ENCODE results near the gene ALDH1L2. TPM values are rescaled to one million over a fixed set of nuclear protein-coding genes. Genes with fewer than 3 reads are reported as not detected.

Gene ALDH1L2
- total RNA-seq, 2 donors from 2014 or later, result 0.35 to 2.8 TPM

GRCh38 chr12:105032703-105033357, 51.4 kb downstream of the ALDH1L2 start:
- Mint-ChIP-seq H3K36me3 (ENCODE audit: low read depth) (no peaks in the 10 kb centered on the region), H3K4me3 (peak overlapping the region; percentile 58), H3K4me1 (peaks cover 37% of the 10 kb centered on the region), H3K9me3 (peaks cover 3% of the 10 kb centered on the region), H3K27ac (peak overlapping the region; percentile 82), H3K27me3 (no peaks in the 10 kb centered on the region)
- no peak for ATAC-seq (replicated peaks)

GRCh38 chr12:105030820-105031807, 53.1 kb downstream of the ALDH1L2 start:
- H3K27ac Mint-ChIP-seq, result peak overlapping the region; percentile 71
- H3K9me3 Mint-ChIP-seq, result peaks cover 3% of the 10 kb centered on the region
- peaks cover 32% of the 10 kb centered on the region for H3K4me1 Mint-ChIP-seq
- H3K27me3 Mint-ChIP-seq, result no peaks in the 10 kb centered on the region
- peak; percentile 72 for ATAC-seq (replicated peaks)
- peak overlapping the region; percentile 39 for H3K4me3 Mint-ChIP-seq
- H3K36me3 Mint-ChIP-seq (ENCODE audit: low read depth), result no peaks in the 10 kb centered on the region

- Mint-ChIP-seq H3K27me3 (no peaks in the 10 kb centered on the region), H3K9me3 (no peaks in the 10 kb centered on the region), H3K4me3 (no peak overlapping the region), H3K4me1 (peaks cover 8% of the 10 kb centered on the region), H3K27ac (no peak overlapping the region), H3K36me3 (ENCODE audit: low read depth) (no peaks in the 10 kb centered on the region)
- no peak for ATAC-seq (replicated peaks)
Observed at GRCh38 chr12:105026411-105026810, 57.8 kb downstream of the ALDH1L2 start.

GRCh38 chr12:105025890-105026289, 58.4 kb downstream of the ALDH1L2 start:
- Mint-ChIP-seq H3K9me3 (no peaks in the 10 kb centered on the region), H3K4me3 (no peak overlapping the region), H3K27me3 (no peaks in the 10 kb centered on the region), H3K27ac (no peak overlapping the region), H3K36me3 (ENCODE audit: low read depth) (no peaks in the 10 kb centered on the region), H3K4me1 (peaks cover 3% of the 10 kb centered on the region)
- ATAC-seq (replicated peaks), result no peak

GRCh38 chr12:105024928-105025327, 59.3 kb downstream of the ALDH1L2 start:
- H3K9me3 Mint-ChIP-seq, result no peaks in the 10 kb centered on the region
- no peaks in the 10 kb centered on the region for H3K36me3 Mint-ChIP-seq (ENCODE audit: low read depth)
- ATAC-seq (replicated peaks), result no peak
- no peaks in the 10 kb centered on the region for H3K4me1 Mint-ChIP-seq
- H3K4me3 Mint-ChIP-seq, result no peak overlapping the region
- H3K27ac Mint-ChIP-seq, result no peak overlapping the region
- no peaks in the 10 kb centered on the region for H3K27me3 Mint-ChIP-seq

- no peaks in the 10 kb centered on the region for H3K4me1 Mint-ChIP-seq
- no peak for ATAC-seq (replicated peaks)
- peak overlapping the region; percentile 2 for H3K27ac Mint-ChIP-seq
- H3K9me3 Mint-ChIP-seq, result no peaks in the 10 kb centered on the region
- no peak overlapping the region for H3K4me3 Mint-ChIP-seq
- peaks cover 4% of the 10 kb centered on the region for H3K36me3 Mint-ChIP-seq (ENCODE audit: low read depth)
- H3K27me3 Mint-ChIP-seq, result no peaks in the 10 kb centered on the region
Observed at GRCh38 chr12:105020241-105020962, 63.9 kb downstream of the ALDH1L2 start.

- no peak overlapping the region for H3K4me3 Mint-ChIP-seq
- no peak for ATAC-seq (replicated peaks)
- no peaks in the 10 kb centered on the region for H3K9me3 Mint-ChIP-seq
- H3K27ac Mint-ChIP-seq, result no peak overlapping the region
- H3K36me3 Mint-ChIP-seq (ENCODE audit: low read depth), result peaks cover 13% of the 10 kb centered on the region
- no peaks in the 10 kb centered on the region for H3K4me1 Mint-ChIP-seq
- no peaks in the 10 kb centered on the region for H3K27me3 Mint-ChIP-seq
Observed at GRCh38 chr12:105018776-105019175, 65.5 kb downstream of the ALDH1L2 start.

GRCh38 chr12:105018012-105018411, 66.2 kb downstream of the ALDH1L2 start:
- no peaks in the 10 kb centered on the region for H3K27me3 Mint-ChIP-seq
- H3K27ac Mint-ChIP-seq, result no peak overlapping the region
- H3K4me1 Mint-ChIP-seq, result no peaks in the 10 kb centered on the region
- H3K4me3 Mint-ChIP-seq, result no peak overlapping the region
- peak; percentile 83 for ATAC-seq (replicated peaks)
- no peaks in the 10 kb centered on the region for H3K9me3 Mint-ChIP-seq
- H3K36me3 Mint-ChIP-seq (ENCODE audit: low read depth), result peaks cover 15% of the 10 kb centered on the region

GRCh38 chr12:105015543-105015942, 68.7 kb downstream of the ALDH1L2 start:
- Mint-ChIP-seq H3K36me3 (ENCODE audit: low read depth) (peaks cover 40% of the 10 kb centered on the region), H3K4me3 (no peak overlapping the region), H3K9me3 (peaks cover 10% of the 10 kb centered on the region), H3K27ac (no peak overlapping the region), H3K27me3 (no peaks in the 10 kb centered on the region), H3K4me1 (no peaks in the 10 kb centered on the region)
- no peak for ATAC-seq (replicated peaks)

GRCh38 chr12:105014603-105015002, 69.7 kb downstream of the ALDH1L2 start:
- H3K4me3 Mint-ChIP-seq, result no peak overlapping the region
- peaks cover 14% of the 10 kb centered on the region for H3K9me3 Mint-ChIP-seq
- no peaks in the 10 kb centered on the region for H3K4me1 Mint-ChIP-seq
- H3K27me3 Mint-ChIP-seq, result no peaks in the 10 kb centered on the region
- H3K27ac Mint-ChIP-seq, result no peak overlapping the region
- no peak for ATAC-seq (replicated peaks)
- H3K36me3 Mint-ChIP-seq (ENCODE audit: low read depth), result peaks cover 49% of the 10 kb centered on the region

- no peaks in the 10 kb centered on the region for H3K27me3 Mint-ChIP-seq
- H3K36me3 Mint-ChIP-seq (ENCODE audit: low read depth), result peaks cover 56% of the 10 kb centered on the region
- no peak for ATAC-seq (replicated peaks)
- H3K4me3 Mint-ChIP-seq, result no peak overlapping the region
- H3K4me1 Mint-ChIP-seq, result no peaks in the 10 kb centered on the region
- H3K9me3 Mint-ChIP-seq, result peaks cover 14% of the 10 kb centered on the region
- H3K27ac Mint-ChIP-seq, result no peak overlapping the region
Observed at GRCh38 chr12:105013892-105014291, 70.4 kb downstream of the ALDH1L2 start.

- H3K4me1 Mint-ChIP-seq, result no peaks in the 10 kb centered on the region
- no peak overlapping the region for H3K4me3 Mint-ChIP-seq
- H3K36me3 Mint-ChIP-seq (ENCODE audit: low read depth), result peaks cover 94% of the 10 kb centered on the region
- H3K27ac Mint-ChIP-seq, result no peak overlapping the region
- peaks cover 7% of the 10 kb centered on the region for H3K9me3 Mint-ChIP-seq
- no peaks in the 10 kb centered on the region for H3K27me3 Mint-ChIP-seq
- no peak for ATAC-seq (replicated peaks)
Observed at GRCh38 chr12:105001476-105001875, 82.8 kb downstream of the ALDH1L2 start.

- H3K36me3 Mint-ChIP-seq (ENCODE audit: low read depth), result peaks cover 99% of the 10 kb centered on the region
- no peak overlapping the region for H3K27ac Mint-ChIP-seq
- H3K4me3 Mint-ChIP-seq, result no peak overlapping the region
- H3K4me1 Mint-ChIP-seq, result no peaks in the 10 kb centered on the region
- ATAC-seq (replicated peaks), result no peak
- H3K9me3 Mint-ChIP-seq, result peaks cover 7% of the 10 kb centered on the region
- H3K27me3 Mint-ChIP-seq, result no peaks in the 10 kb centered on the region
Observed at GRCh38 chr12:104999347-104999685, 84.9 kb downstream of the ALDH1L2 start.

- ATAC-seq (replicated peaks), result no peak
- Mint-ChIP-seq H3K4me3 (no peak overlapping the region), H3K9me3 (peaks cover 7% of the 10 kb centered on the region), H3K27ac (no peak overlapping the region), H3K4me1 (no peaks in the 10 kb centered on the region), H3K27me3 (no peaks in the 10 kb centered on the region), H3K36me3 (ENCODE audit: low read depth) (peaks cover 99% of the 10 kb centered on the region)
Observed at GRCh38 chr12:104998423-104999346, 85.6 kb downstream of the ALDH1L2 start.

All from activated T-helper 17 cell treated with anti-CD3 and anti-CD28 coated beads, Interleukin-2, amount 50 U/mL, for 72 hours (primary cell).